ENCODE results near the gene SNTG2. TPM values are rescaled to one million over a fixed set of nuclear protein-coding genes. Genes with fewer than 3 reads are reported as not detected.

Gene SNTG2
- total RNA-seq, 4 donors from 2014 or later = 0.99 to 3.9 (median 2.3) TPM

GRCh38 chr2:1170711-1171110 lies 220.1 kb downstream of the SNTG2 start:
- 56% methylated on average over 5 of the region's 5 CpGs for WGBS
- no peaks in the 10 kb centered on the region for H3K9me3 ChIP-seq
- no peaks in the 10 kb centered on the region for H3K27me3 ChIP-seq
- H3K36me3 ChIP-seq = no peaks in the 10 kb centered on the region
- no peak overlapping the region for H3K4me3 ChIP-seq
- H3K27ac ChIP-seq = no peak overlapping the region
- no peaks in the 10 kb centered on the region for H3K4me1 ChIP-seq
- no peak for DNase-seq (ENCODE audit: low spot score in 2 of 2)
- TF ChIP-seq POLR2A (IDR thresholded peaks at IDR 0.05) = no peak
- TF ChIP-seq POLR2AphosphoS5 (IDR thresholded peaks at IDR 0.05) = no peak
- TF ChIP-seq CTCF (IDR thresholded peaks at IDR 0.05) = no peak
- TF ChIP-seq EP300 (IDR thresholded peaks at IDR 0.05) = no peak

GRCh38 chr2:1173528-1173927 lies 222.9 kb downstream of the SNTG2 start:
- Histone ChIP-seq H3K36me3 (no peaks in the 10 kb centered on the region), H3K4me1 (no peaks in the 10 kb centered on the region), H3K4me3 (no peak overlapping the region), H3K9me3 (no peaks in the 10 kb centered on the region), H3K27me3 (no peaks in the 10 kb centered on the region), H3K27ac (no peak overlapping the region)
- no peak for DNase-seq (ENCODE audit: low spot score in 2 of 2)
- no peak for TF ChIP-seq POLR2AphosphoS5 (IDR thresholded peaks at IDR 0.05)
- no peak for TF ChIP-seq CTCF (IDR thresholded peaks at IDR 0.05)
- no peak for TF ChIP-seq POLR2A (IDR thresholded peaks at IDR 0.05)
- WGBS = 85% methylated on average over 5 of the region's 5 CpGs

GRCh38 chr2:1181893-1182292 lies 231.2 kb downstream of the SNTG2 start:
- DNase-seq (ENCODE audit: low spot score in 2 of 2) = no peak
- TF ChIP-seq EP300 (IDR thresholded peaks at IDR 0.05) (no peak), CTCF (IDR thresholded peaks at IDR 0.05) (no peak), POLR2A (IDR thresholded peaks at IDR 0.05) (no peak), POLR2AphosphoS5 (IDR thresholded peaks at IDR 0.05) (no peak)
- Histone ChIP-seq H3K4me1 (no peaks in the 10 kb centered on the region), H3K27me3 (no peaks in the 10 kb centered on the region), H3K9me3 (no peaks in the 10 kb centered on the region), H3K36me3 (no peaks in the 10 kb centered on the region), H3K27ac (no peak overlapping the region), H3K4me3 (no peak overlapping the region)
- 92% methylated on average over 3 of the region's 3 CpGs for WGBS

- no peaks in the 10 kb centered on the region for H3K36me3 ChIP-seq
- DNase-seq (ENCODE audit: low spot score in 2 of 2) = no peak
- TF ChIP-seq POLR2AphosphoS5 (IDR thresholded peaks at IDR 0.05) (no peak), POLR2A (IDR thresholded peaks at IDR 0.05) (no peak), EP300 (IDR thresholded peaks at IDR 0.05) (no peak), CTCF (IDR thresholded peaks at IDR 0.05) (no peak)
- H3K4me3 ChIP-seq = no peak overlapping the region
- no peaks in the 10 kb centered on the region for H3K4me1 ChIP-seq
- no peaks in the 10 kb centered on the region for H3K27me3 ChIP-seq
- H3K9me3 ChIP-seq = no peaks in the 10 kb centered on the region
- WGBS = 95% methylated on average over 3 of the region's 3 CpGs
- H3K27ac ChIP-seq = no peak overlapping the region
Observed at GRCh38 chr2:1183300-1183699, 232.7 kb downstream of the SNTG2 start.

GRCh38 chr2:1186421-1186820 lies 235.8 kb downstream of the SNTG2 start:
- no peak overlapping the region for H3K27ac ChIP-seq
- no peaks in the 10 kb centered on the region for H3K9me3 ChIP-seq
- no peak overlapping the region for H3K4me3 ChIP-seq
- H3K27me3 ChIP-seq = no peaks in the 10 kb centered on the region
- TF ChIP-seq POLR2AphosphoS5 (IDR thresholded peaks at IDR 0.05) = no peak
- TF ChIP-seq CTCF (IDR thresholded peaks at IDR 0.05) = no peak
- TF ChIP-seq POLR2A (IDR thresholded peaks at IDR 0.05) = no peak
- TF ChIP-seq EP300 (IDR thresholded peaks at IDR 0.05) = no peak
- WGBS = 72% methylated on average over 2 of the region's 2 CpGs
- no peaks in the 10 kb centered on the region for H3K4me1 ChIP-seq
- H3K36me3 ChIP-seq = no peaks in the 10 kb centered on the region
- DNase-seq (ENCODE audit: low spot score in 2 of 2) = no peak
